ENCODE data around the gene ANKRD12.
"Not testable (repeated sequence)": the region's sequence is repeated elsewhere in the genome, so short reads cannot be mapped to it uniquely, and the experiment has no call there.

Gene ANKRD12

GRCh38 chr18:9140984-9141383 lies 4.4 kb downstream of the ANKRD12 start:
- no peak for DNase-seq (ENCODE audit: low read depth in 2 of 3, low spot score in 2 of 3)

DNA sequence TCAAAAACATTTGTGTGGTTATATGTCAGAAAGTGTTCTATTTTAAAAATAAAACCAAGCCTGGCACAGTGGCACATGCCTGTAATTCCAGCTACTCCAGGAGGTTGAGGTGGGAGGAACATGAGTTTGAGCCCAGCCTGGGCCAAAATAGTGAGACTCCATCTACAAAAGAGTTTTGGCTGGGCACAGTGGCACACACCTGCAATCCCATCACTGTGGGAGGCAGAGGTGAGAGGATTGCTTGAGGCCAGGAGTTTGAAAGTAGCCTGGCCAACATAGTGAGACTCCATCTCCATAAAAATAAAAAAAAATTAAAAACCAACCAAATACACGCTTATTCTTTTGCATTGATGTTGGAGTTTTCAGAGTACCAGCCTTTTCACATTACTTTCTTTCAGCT lies 9.6 kb downstream of the ANKRD12 start:
- DNase-seq (ENCODE audit: low read depth in 2 of 3, low spot score in 2 of 3): no peak

GRCh38 chr18:9147440-9148202 lies 11.0 kb downstream of the ANKRD12 start:
- no peak for DNase-seq (ENCODE audit: low read depth in 2 of 3, low spot score in 2 of 3)

- DNase-seq (ENCODE audit: low read depth in 2 of 3, low spot score in 2 of 3): no peak
These were observed 11.6 kb downstream of the ANKRD12 start for GRCh38 chr18:9148203-9148552.

DNA sequence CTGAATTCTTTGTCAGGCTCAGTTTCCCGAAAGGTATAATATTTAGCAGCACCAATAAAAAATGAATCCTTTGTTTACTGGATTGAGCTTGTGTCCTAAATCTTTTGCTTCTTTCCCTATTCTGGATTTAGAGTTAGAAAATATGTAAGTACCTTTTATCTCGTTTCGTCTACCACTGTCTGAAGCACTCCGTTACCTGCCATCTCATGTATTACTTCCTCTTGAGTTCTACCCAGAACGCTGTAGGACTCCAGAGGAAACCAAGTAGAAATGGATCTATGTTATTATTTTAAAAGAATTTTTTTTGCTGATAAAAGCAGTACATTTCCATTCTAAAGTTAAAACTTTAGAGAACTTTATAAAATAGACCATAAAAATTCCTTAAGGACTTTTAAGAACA lies 13.5 kb downstream of the ANKRD12 start:
- DNase-seq (ENCODE audit: low read depth in 2 of 3, low spot score in 2 of 3): no peak

GRCh38 chr18:9153256-9153655 lies 16.7 kb downstream of the ANKRD12 start:
- no peak for DNase-seq (ENCODE audit: low read depth in 2 of 3, low spot score in 2 of 3)

DNA sequence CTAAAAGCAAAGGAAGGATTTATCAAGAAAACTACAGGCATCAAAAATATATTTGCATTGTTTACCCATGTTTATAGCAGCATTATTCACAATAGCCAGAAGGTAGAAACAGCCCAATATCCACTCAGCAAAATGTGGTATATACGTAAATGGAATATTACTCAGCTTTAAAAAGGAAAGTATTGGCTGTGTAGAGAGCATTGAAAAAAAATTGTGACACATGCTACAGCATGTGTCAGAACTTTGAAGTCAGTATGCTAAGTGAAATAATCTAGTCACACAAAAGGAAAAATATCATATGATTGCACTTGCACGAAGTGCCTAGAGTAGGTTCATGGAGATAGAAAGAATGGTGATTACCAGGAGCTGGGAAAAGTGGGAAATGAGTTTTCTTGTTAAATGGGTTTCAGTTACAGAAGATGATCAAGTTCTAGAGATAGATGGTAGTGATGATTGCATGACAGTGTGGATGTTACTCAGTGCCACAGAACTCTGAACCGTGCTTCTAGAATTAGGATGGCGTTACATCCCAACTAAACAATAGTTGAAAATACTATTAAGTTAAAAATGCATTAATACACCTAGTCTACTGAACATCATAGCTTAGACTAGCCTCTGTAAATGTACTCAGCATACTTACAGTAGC lies 20.1 kb downstream of the ANKRD12 start:
- DNase-seq (ENCODE audit: low read depth in 2 of 3, low spot score in 2 of 3): no peak

- DNase-seq (ENCODE audit: low read depth in 2 of 3, low spot score in 2 of 3): no peak
These were observed 21.2 kb downstream of the ANKRD12 start for GRCh38 chr18:9157806-9158205.

DNA sequence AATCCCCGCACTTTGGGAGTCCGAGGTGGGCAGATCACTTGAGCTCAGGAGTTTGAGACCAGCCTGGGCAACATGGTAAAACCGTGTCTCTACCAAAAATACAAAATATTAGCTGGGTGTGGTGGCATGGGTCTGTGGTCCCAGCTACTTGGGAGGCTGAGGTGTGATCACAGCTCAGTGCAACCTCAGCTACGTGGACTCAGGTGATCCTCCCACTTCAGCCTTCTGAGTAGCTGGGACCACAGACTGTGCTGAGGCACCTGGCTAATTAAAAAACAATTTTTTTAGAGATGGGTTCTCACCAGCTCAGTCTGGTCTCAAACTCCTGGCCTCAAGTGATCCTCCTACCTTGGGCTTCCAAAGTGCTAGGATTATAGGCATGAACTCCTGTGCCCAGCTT lies 23.4 kb downstream of the ANKRD12 start:
- no peak for DNase-seq (ENCODE audit: low read depth in 2 of 3, low spot score in 2 of 3)

DNA sequence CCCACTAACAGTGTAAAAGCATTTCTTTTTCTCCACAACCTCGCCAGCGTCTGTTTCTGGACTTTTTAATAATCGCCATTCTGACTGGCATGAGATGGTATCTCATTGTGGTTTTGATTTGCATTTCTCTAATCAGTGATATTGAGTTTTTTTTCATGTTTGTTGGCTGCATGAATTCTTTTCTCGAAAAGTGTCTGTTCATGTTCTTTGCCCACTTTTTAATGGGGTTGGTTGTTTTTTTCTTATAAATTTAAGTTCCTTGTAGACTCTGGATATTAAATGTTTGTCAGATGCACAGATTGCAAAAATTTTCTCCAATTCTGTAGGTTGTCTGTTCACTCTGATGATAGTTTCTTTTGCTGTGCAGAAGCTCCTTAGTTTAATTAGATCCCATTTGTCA lies 26.1 kb downstream of the ANKRD12 start:
- DNase-seq (ENCODE audit: low read depth in 2 of 3, low spot score in 2 of 3): not testable (repeated sequence)

- DNase-seq (ENCODE audit: low read depth in 2 of 3, low spot score in 2 of 3): not testable (repeated sequence)
These were observed 27.6 kb downstream of the ANKRD12 start for GRCh38 chr18:9164149-9164548.

- not testable (repeated sequence) for DNase-seq (ENCODE audit: low read depth in 2 of 3, low spot score in 2 of 3)
These were observed 29.3 kb downstream of the ANKRD12 start for GRCh38 chr18:9165883-9166282.

- DNase-seq (ENCODE audit: low read depth in 2 of 3, low spot score in 2 of 3): not testable (repeated sequence)
These were observed 32.9 kb downstream of the ANKRD12 start for GRCh38 chr18:9169515-9169914.

- not testable (repeated sequence) for DNase-seq (ENCODE audit: low read depth in 2 of 3, low spot score in 2 of 3)
These were observed 35.3 kb downstream of the ANKRD12 start for GRCh38 chr18:9171919-9172318.

- no peak for DNase-seq (ENCODE audit: low read depth in 2 of 3, low spot score in 2 of 3)
These were observed 36.0 kb downstream of the ANKRD12 start for GRCh38 chr18:9172506-9173127.

DNA sequence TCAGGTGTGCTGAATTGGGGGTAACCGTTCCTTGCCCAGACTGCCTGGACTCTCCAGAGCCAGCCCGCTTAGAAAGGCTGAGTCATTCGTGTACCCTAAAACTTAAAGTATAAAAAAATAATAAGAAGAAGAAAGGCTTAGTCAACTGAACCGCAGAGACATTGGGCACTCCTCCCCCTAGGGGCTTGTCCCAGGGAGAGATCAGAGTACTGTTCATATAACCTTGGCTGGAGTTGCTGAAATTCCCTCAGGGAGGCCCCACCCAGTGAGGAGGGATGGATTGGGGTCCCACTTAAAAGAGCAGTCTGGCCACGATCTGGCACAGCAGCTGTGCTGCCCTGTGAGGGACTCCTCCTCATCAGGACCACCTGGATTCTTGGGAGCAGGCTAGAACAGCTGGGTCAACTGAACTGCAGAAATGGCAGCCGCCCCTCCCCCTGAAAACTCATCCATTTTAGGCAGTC lies 37.2 kb downstream of the ANKRD12 start:
- DNase-seq (ENCODE audit: low read depth in 2 of 3, low spot score in 2 of 3): no peak

DNA sequence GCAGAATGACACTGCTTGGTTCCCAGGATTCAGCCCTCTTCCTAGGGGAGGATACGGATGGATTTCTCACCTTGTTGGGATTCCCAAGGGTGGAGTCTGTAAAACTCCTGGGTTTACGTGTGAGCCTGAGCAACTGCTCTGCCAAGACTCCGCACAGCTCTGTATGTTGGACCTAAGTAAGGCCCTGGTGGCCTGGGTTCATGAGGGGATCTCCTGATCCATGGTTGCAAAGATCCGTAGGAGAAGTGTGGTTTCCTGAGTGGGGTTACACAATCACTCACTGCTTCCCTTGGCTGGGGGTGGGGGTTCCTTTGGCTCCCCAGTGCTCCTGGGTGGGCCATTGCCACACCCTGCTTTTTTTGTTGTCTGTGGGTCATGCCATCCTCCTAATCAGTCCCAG lies 37.7 kb downstream of the ANKRD12 start:
- DNase-seq (ENCODE audit: low read depth in 2 of 3, low spot score in 2 of 3): no peak

GRCh38 chr18:9175115-9175514 lies 38.5 kb downstream of the ANKRD12 start:
- DNase-seq (ENCODE audit: low read depth in 2 of 3, low spot score in 2 of 3): no peak

- no peak for DNase-seq (ENCODE audit: low read depth in 2 of 3, low spot score in 2 of 3)
These were observed 40.5 kb downstream of the ANKRD12 start for GRCh38 chr18:9177031-9177430.

GRCh38 chr18:9177466-9177865 lies 40.9 kb downstream of the ANKRD12 start:
- no peak for DNase-seq (ENCODE audit: low read depth in 2 of 3, low spot score in 2 of 3)

DNA sequence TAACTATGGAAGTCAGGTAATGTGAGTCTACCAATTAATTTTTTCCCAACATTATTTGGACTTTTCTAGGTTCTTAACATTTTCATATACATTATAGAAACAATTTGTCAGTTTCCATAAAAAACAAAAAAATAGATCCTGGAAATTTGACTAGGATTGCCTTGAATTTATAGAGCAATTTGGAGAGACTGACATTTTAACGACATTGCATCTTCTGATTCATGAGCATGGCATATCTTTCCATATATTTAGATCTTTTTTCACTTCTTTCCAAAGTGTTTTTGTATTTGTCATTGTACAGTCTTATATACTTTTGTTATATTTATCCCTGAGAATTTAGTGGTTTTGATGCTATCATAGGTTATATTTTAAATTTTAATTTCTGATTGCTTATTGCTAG lies 42.0 kb downstream of the ANKRD12 start:
- DNase-seq (ENCODE audit: low read depth in 2 of 3, low spot score in 2 of 3): no peak

GRCh38 chr18:9181275-9181674 lies 44.7 kb downstream of the ANKRD12 start:
- no peak for DNase-seq (ENCODE audit: low read depth in 2 of 3, low spot score in 2 of 3)

Measured in activated CD8-positive, alpha-beta memory T cell treated with anti-CD3 and anti-CD28 coated beads for 48 hours (primary cell).